H1 (cell line): ENCODE measurements around the gene ZC3H8. TPM values are rescaled to one million over a fixed set of nuclear protein-coding genes. Genes with fewer than 3 reads are reported as not detected.

Source experiments
- ASH2L ChIP-seq: fragments of 200-600, 300-600 bp; sonication (generic); IDR thresholded peaks from one replicate; pipeline ENCODE4 v1.7.1; 2017; ENCODE audit warnings: low read length
- CHD2 ChIP-seq: IDR thresholded peaks from 2 replicates; pipeline ENCODE4 v1.6.1; 2012; ENCODE audit warnings: low read length, improper control_type of control experiment
- FOSL1 ChIP-seq: IDR thresholded peaks from 2 replicates; pipeline ENCODE4 v1.6.1; 2011; ENCODE audit warnings: mild to moderate bottlenecking, low read depth, low read length, moderate library complexity; ENCODE audit not compliant: insufficient read depth
- GABPA ChIP-seq: IDR thresholded peaks from 2 replicates; pipeline ENCODE4 v1.6.1; 2011; ENCODE audit warnings: mild to moderate bottlenecking, low read length, moderate library complexity, borderline replicate concordance; ENCODE audit not compliant: insufficient read depth
- JUND ChIP-seq: IDR thresholded peaks from 2 replicates; pipeline ENCODE4 v1.6.1; 2011; ENCODE audit warnings: mild to moderate bottlenecking, improper control_type of control experiment, low read length
- KDM4A ChIP-seq: IDR thresholded peaks from one replicate; pipeline ENCODE4 v1.7.1; 2012; ENCODE audit warnings: low read depth, mild to moderate bottlenecking, moderate library complexity, low read length, inconsistent platforms; ENCODE audit not compliant: severe bottlenecking
- POLR2A ChIP-seq, 2 experiments: IDR thresholded peaks; 1 replicate in 1 of 2; 2 replicates in 1 of 2; pipeline ENCODE4 v1.6.1; 2011; ENCODE audit warnings: low read depth in 2 of 2, low read length in 2 of 2, mild to moderate bottlenecking in 2 of 2; ENCODE audit errors: control extremely low read depth in 1 of 2
- POU5F1 ChIP-seq: IDR thresholded peaks from 2 replicates; pipeline ENCODE4 v1.6.1; 2011; ENCODE audit warnings: low read depth, mild to moderate bottlenecking, low read length, moderate library complexity
- RAD21 ChIP-seq, 2 experiments: IDR thresholded peaks in 1 of 2; conservative IDR thresholded peaks in 1 of 2; 2 replicates each; pipeline ENCODE4 v1.6.1; 2011; ENCODE audit warnings: low read depth in 2 of 2, low read length in 2 of 2, improper control_type of control experiment in 1 of 2, inconsistent platforms in 1 of 2, mild to moderate bottlenecking in 1 of 2, moderate library complexity in 1 of 2
- RBBP5 ChIP-seq: IDR thresholded peaks from 2 replicates; pipeline ENCODE4 v1.7.1; 2012; ENCODE audit warnings: low read depth, mild to moderate bottlenecking, inconsistent platforms, low read length, moderate library complexity, borderline replicate concordance
- RNF2 ChIP-seq: fragments of 200-900, 300-1000 bp; sonication (generic); IDR thresholded peaks from 2 replicates; pipeline ENCODE4 v1.7.1; 2016; ENCODE audit warnings: borderline replicate concordance, low read depth, mild to moderate bottlenecking, antibody characterized with exemption, low read length; ENCODE audit not compliant: poor library complexity, severe bottlenecking; ENCODE audit errors: missing control alignments
- polyA plus RNA-seq, 7 experiments: library from polyadenylated mRNA; depleted of rRNA in 3 of 7; stranded (reverse) in 5 of 7; unstranded in 2 of 7; fragments of >200 nt in 5 of 7; fragments of 200-250 nt in 2 of 7; gene quantifications; 1 replicate in 5 of 7; 2 replicates in 1 of 7; 4 replicates in 1 of 7; pipeline versions ENCODE4 v1.2.1 to v1.2.3, GENCODE V29; 2011 to 2013; ENCODE audit warnings: missing spikeins in 2 of 7, mixed read lengths in 2 of 7
- total RNA-seq: library from RNA; stranded (reverse); fragmentation: NEBNext Ultra II Directional; extraction: Animal tissue kit (Norgen Biotek cat#: 25700); gene quantifications from 2 replicates; pipeline ENCODE4 v1.2.1, GENCODE V29; 2021
- TF ChIP-seq, protein P1 (sequence below): fragments of 300-600 bp; sonication (generic); IDR thresholded peaks from 2 replicates; pipeline ENCODE4 v1.7.1; 2012; ENCODE audit warnings: low read length, moderate library complexity, mild to moderate bottlenecking, inconsistent platforms; ENCODE audit not compliant: insufficient replicate concordance

The ZC3H8 gene
- total and polyA plus RNA-seq, 2 of the 8 experiments (the other 6 are each of a cell fraction or from before 2014, with no cell fraction given): 1.9 to 7.1 TPM

DNA sequence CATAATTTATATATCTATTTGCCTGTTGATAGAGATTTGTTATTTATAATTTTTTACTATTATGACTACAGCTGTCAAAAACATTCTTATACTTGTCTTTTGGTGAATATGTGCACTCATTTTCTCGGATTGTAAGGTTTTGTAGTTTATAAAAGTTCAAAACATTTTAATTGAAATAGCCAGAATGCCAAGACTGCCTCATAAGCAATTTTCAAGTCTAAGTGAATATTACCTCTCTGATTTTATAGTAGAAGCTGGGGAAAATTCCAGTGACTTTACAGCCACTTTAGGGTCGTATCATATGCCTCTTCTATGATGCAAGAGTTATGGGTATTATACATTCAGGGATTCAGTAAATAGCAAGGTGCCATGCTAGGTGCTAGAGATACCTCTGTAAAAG lies 41.6 kb upstream of the ZC3H8 start (continued):
- TF ChIP-seq, protein P1, sequence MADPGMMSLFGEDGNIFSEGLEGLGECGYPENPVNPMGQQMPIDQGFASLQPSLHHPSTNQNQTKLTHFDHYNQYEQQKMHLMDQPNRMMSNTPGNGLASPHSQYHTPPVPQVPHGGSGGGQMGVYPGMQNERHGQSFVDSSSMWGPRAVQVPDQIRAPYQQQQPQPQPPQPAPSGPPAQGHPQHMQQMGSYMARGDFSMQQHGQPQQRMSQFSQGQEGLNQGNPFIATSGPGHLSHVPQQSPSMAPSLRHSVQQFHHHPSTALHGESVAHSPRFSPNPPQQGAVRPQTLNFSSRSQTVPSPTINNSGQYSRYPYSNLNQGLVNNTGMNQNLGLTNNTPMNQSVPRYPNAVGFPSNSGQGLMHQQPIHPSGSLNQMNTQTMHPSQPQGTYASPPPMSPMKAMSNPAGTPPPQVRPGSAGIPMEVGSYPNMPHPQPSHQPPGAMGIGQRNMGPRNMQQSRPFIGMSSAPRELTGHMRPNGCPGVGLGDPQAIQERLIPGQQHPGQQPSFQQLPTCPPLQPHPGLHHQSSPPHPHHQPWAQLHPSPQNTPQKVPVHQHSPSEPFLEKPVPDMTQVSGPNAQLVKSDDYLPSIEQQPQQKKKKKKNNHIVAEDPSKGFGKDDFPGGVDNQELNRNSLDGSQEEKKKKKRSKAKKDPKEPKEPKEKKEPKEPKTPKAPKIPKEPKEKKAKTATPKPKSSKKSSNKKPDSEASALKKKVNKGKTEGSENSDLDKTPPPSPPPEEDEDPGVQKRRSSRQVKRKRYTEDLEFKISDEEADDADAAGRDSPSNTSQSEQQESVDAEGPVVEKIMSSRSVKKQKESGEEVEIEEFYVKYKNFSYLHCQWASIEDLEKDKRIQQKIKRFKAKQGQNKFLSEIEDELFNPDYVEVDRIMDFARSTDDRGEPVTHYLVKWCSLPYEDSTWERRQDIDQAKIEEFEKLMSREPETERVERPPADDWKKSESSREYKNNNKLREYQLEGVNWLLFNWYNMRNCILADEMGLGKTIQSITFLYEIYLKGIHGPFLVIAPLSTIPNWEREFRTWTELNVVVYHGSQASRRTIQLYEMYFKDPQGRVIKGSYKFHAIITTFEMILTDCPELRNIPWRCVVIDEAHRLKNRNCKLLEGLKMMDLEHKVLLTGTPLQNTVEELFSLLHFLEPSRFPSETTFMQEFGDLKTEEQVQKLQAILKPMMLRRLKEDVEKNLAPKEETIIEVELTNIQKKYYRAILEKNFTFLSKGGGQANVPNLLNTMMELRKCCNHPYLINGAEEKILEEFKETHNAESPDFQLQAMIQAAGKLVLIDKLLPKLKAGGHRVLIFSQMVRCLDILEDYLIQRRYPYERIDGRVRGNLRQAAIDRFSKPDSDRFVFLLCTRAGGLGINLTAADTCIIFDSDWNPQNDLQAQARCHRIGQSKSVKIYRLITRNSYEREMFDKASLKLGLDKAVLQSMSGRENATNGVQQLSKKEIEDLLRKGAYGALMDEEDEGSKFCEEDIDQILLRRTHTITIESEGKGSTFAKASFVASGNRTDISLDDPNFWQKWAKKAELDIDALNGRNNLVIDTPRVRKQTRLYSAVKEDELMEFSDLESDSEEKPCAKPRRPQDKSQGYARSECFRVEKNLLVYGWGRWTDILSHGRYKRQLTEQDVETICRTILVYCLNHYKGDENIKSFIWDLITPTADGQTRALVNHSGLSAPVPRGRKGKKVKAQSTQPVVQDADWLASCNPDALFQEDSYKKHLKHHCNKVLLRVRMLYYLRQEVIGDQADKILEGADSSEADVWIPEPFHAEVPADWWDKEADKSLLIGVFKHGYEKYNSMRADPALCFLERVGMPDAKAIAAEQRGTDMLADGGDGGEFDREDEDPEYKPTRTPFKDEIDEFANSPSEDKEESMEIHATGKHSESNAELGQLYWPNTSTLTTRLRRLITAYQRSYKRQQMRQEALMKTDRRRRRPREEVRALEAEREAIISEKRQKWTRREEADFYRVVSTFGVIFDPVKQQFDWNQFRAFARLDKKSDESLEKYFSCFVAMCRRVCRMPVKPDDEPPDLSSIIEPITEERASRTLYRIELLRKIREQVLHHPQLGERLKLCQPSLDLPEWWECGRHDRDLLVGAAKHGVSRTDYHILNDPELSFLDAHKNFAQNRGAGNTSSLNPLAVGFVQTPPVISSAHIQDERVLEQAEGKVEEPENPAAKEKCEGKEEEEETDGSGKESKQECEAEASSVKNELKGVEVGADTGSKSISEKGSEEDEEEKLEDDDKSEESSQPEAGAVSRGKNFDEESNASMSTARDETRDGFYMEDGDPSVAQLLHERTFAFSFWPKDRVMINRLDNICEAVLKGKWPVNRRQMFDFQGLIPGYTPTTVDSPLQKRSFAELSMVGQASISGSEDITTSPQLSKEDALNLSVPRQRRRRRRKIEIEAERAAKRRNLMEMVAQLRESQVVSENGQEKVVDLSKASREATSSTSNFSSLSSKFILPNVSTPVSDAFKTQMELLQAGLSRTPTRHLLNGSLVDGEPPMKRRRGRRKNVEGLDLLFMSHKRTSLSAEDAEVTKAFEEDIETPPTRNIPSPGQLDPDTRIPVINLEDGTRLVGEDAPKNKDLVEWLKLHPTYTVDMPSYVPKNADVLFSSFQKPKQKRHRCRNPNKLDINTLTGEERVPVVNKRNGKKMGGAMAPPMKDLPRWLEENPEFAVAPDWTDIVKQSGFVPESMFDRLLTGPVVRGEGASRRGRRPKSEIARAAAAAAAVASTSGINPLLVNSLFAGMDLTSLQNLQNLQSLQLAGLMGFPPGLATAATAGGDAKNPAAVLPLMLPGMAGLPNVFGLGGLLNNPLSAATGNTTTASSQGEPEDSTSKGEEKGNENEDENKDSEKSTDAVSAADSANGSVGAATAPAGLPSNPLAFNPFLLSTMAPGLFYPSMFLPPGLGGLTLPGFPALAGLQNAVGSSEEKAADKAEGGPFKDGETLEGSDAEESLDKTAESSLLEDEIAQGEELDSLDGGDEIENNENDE: no peak
- no peak for TF ChIP-seq GABPA
- no peak for TF ChIP-seq RNF2
- TF ChIP-seq POLR2A (IDR thresholded peaks at IDR 0.05; ENCODE audit: control extremely low read depth in 1 of 2, low read depth in 2 of 2, low read length in 2 of 2): no peak
- TF ChIP-seq RAD21 (IDR thresholded peaks at IDR 0.05 in 1 of 2, conservative IDR thresholded peaks at IDR 0.05 in 1 of 2; ENCODE audit: low read depth in 2 of 2, low read length in 2 of 2): no peak
- TF ChIP-seq POU5F1: no peak
- TF ChIP-seq KDM4A: no peak
- no peak for TF ChIP-seq ASH2L
- no peak for TF ChIP-seq JUND
- TF ChIP-seq RBBP5: no peak
- TF ChIP-seq FOSL1: no peak
- no peak for TF ChIP-seq CHD2
